A673 (cell line): ENCODE data around the gene PADI6.

ENCODE experiments used
- CTCF ChIP-seq: fragments of 300-800, 200-600 bp; sonication (generic); conservative IDR thresholded peaks from 2 replicates; pipeline ENCODE4 v1.5.1; 2017; ENCODE audit warnings: low read depth, mild to moderate bottlenecking, antibody characterized with exemption, low read length, moderate library complexity, mixed read lengths
- EZH2 ChIP-seq: fragments of 200-600 bp; sonication (generic); IDR thresholded peaks from 2 replicates; pipeline ENCODE4 v1.6.1; 2017; ENCODE audit warnings: borderline replicate concordance, low read depth, mild to moderate bottlenecking, mixed read lengths, antibody characterized with exemption, low read length; ENCODE audit not compliant: poor library complexity, severe bottlenecking

DNA sequence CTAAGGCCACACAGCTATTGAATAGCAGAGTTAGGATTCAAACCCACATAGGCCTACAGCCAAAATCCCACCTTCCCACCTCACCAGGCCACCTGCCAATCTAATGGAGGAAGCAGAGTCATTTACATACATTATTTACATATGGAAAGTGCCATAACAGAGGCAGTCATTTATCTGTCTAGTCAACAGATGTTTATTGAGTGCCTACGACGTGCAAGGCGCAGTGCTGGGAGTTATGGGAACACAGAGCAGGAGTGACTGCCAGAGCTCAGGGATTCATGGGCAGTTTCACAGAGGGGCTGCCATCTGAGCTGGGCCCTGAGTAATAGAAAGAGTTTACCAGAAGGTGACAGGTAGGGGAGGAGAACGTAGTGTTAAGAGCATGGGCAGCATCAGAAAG lies 10.3 kb upstream of the PADI6 start:
- TF ChIP-seq CTCF (no peak), EZH2 (no peak)
